22Rv1 (cell line): ENCODE results near the gene AFDN.

Experiments
- H3K27ac ChIP-seq: fragments of 450-650 bp; 2 replicates; pipeline ENCODE4 v1.5.1; 2017
- CTCF ChIP-seq: fragments of 450-650 bp; IDR thresholded peaks from 2 replicates; pipeline ENCODE4 v1.5.1; 2017; ENCODE audit warnings: mild to moderate bottlenecking
- ZFX ChIP-seq: fragments of 450-650 bp; IDR thresholded peaks from 2 replicates; pipeline ENCODE4 v1.6.1; 2017; ENCODE audit warnings: antibody characterized with exemption, borderline replicate concordance

AFDN gene

GRCh38 chr6:168015482-168016175, 188.9 kb downstream of the AFDN start:
- H3K27ac ChIP-seq = no peak overlapping the region
- TF ChIP-seq CTCF (no peak), ZFX (no peak)

- TF ChIP-seq ZFX (no peak), CTCF (no peak)
- no peak overlapping the region for H3K27ac ChIP-seq
These were observed 189.5 kb downstream of the AFDN start for GRCh38 chr6:168016176-168016620.

GRCh38 chr6:168016721-168017525, 190.2 kb downstream of the AFDN start:
- TF ChIP-seq CTCF = no peak
- no peak overlapping the region for H3K27ac ChIP-seq

- no peak overlapping the region for H3K27ac ChIP-seq
- no peak for TF ChIP-seq ZFX
- no peak for TF ChIP-seq CTCF
These were observed 190.9 kb downstream of the AFDN start for GRCh38 chr6:168017629-168018028.

DNA sequence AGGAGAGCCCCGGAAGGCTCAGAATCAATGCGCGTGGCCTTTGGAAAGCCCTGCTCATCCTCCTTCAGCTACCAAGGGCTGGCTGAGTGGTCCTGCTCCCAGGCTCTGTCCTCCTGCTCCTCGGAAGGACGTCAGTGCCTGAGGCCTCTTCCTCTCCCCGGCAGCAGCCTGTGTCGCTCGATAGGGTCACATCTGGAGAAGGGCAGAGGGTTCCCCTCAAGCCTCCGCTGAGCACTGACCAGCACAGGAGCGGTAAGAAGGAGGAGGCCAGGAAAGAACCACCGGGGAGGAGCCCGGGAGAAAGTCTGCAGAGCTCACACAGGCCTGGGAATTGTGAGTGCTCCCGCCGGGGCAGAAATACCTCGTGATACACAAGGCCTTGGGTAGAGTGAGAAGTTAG, 192.0 kb downstream of the AFDN start:
- H3K27ac ChIP-seq = no peak overlapping the region
- TF ChIP-seq CTCF (no peak), ZFX (no peak)

DNA sequence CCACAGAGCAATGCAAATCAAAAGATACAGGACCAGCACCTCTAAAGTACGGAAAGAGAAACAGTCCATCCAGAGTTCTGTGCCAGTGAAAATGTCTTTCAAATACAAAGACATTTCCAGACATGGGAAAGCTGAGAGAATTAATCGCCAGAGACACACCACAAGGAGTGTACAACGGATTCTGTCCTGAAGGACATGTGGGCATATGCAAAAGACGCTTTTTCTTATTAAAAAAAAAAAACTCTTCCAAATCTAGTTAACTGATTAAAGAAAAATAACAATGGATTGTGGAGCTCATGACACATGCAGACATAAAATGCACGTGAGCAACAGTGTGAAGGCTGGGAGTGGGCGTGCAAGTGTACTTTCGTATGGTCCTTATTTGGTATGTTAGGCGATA, 193.5 kb downstream of the AFDN start:
- no peak for TF ChIP-seq CTCF
- no peak for TF ChIP-seq ZFX
- H3K27ac ChIP-seq = no peak overlapping the region

DNA sequence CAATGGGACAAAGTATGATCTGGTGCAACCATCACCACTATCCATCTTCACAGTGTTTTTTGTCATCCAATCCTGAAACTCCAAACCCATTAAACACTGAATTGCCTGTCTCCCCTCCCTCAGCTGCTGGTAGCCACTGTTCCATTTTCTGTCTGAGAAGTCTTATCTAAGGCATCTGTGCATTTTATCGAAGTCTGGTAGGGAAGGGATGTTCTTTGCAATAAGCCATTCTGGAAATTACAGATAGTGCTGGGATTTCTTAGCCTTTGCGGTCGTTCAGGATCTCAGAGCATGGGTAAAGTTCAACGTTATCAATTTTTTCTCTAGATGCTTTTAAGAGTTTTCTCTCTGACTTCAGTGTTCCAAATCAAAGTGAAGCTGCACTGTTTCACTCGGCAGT, 194.9 kb downstream of the AFDN start:
- no peak for TF ChIP-seq ZFX
- no peak for TF ChIP-seq CTCF
- H3K27ac ChIP-seq = no peak overlapping the region
